Cardiac muscle cell (in vitro differentiated cells and primary cell): ENCODE data around the gene EPHB6. TPM values are rescaled to one million over a fixed set of nuclear protein-coding genes. Genes with fewer than 3 reads are reported as not detected.

Experiments used
- DNase-seq, 2 donors: peaks; one replicate each; pipeline versions ENCODE4 v3.0.0 to v3.0.0-alpha.2; 2010 to 2017; ENCODE audit warnings: low read depth in 1 of 2, low spot score in 1 of 2
- H3K27ac ChIP-seq: fragments of 200-600 bp; sonication (generic); 2 replicates; pipeline ENCODE4 v1.5.1; 2016
- H3K27me3 ChIP-seq: fragments of 200-600 bp; sonication (generic); 2 replicates; pipeline ENCODE4 v1.6.0; 2016; ENCODE audit warnings: control low read depth
- H3K36me3 ChIP-seq: fragments of 200-600 bp; sonication (generic); 2 replicates; pipeline ENCODE4 v1.5.1; 2016; ENCODE audit warnings: control low read depth
- H3K4me1 ChIP-seq: fragments of 200-600 bp; sonication (generic); 2 replicates; pipeline ENCODE4 v1.8.1; 2017; ENCODE audit warnings: low read depth, mild to moderate bottlenecking, mixed run types
- H3K4me3 ChIP-seq: fragments of 200-600 bp; sonication (generic); 2 replicates; pipeline ENCODE4 v1.5.1; 2016; ENCODE audit warnings: mild to moderate bottlenecking
- H3K9me3 ChIP-seq: fragments of 200-600 bp; sonication (generic); 2 replicates; pipeline ENCODE4 v1.5.1; 2017; ENCODE audit warnings: low read depth, mild to moderate bottlenecking, control low read depth
- CTCF ChIP-seq: IDR thresholded peaks from 2 replicates; pipeline ENCODE4 v1.5.1; 2012; ENCODE audit warnings: low read depth, mild to moderate bottlenecking, low read length
- polyA plus RNA-seq: library from polyadenylated mRNA; unstranded; fragments of >200 nt; fragmentation: Nextera tagmentation; extraction: Ambion mirVana; gene quantifications from 2 replicates; pipeline ENCODE4 v1.2.1, GENCODE V29; 2016
- total RNA-seq: library from RNA; depleted of rRNA; stranded (reverse); fragments of >200 nt; gene quantifications from 2 replicates; pipeline ENCODE4 v1.2.3, GENCODE V29; 2016

Gene EPHB6
- total and polyA plus RNA-seq, 2 experiments from 2014 or later: 15.7 to 27.7 TPM

- Histone ChIP-seq H3K27me3 (no peaks in the 10 kb centered on the region), H3K4me3 (no peak overlapping the region), H3K4me1 (peaks cover 23% of the 10 kb centered on the region), H3K27ac (no peak overlapping the region), H3K36me3 (no peaks in the 10 kb centered on the region), H3K9me3 (no peaks in the 10 kb centered on the region)
- no peak for TF ChIP-seq CTCF
- DNase-seq: no peak
Observed at GRCh38 chr7:142857625-142858024, 2.7 kb downstream of the EPHB6 start.

- no peaks in the 10 kb centered on the region for H3K9me3 ChIP-seq
- H3K4me1 ChIP-seq: peaks cover 19% of the 10 kb centered on the region
- no peak for DNase-seq
- TF ChIP-seq CTCF: no peak
- H3K4me3 ChIP-seq: no peak overlapping the region
- no peaks in the 10 kb centered on the region for H3K27me3 ChIP-seq
- no peak overlapping the region for H3K27ac ChIP-seq
- H3K36me3 ChIP-seq: no peaks in the 10 kb centered on the region
Observed at GRCh38 chr7:142859411-142859810, 4.5 kb downstream of the EPHB6 start.

- Histone ChIP-seq H3K27me3 (no peaks in the 10 kb centered on the region), H3K4me3 (no peak overlapping the region), H3K4me1 (peaks cover 19% of the 10 kb centered on the region), H3K27ac (no peak overlapping the region), H3K9me3 (no peaks in the 10 kb centered on the region), H3K36me3 (no peaks in the 10 kb centered on the region)
- peak in 1 of 2 donors; percentile 83 for DNase-seq
- TF ChIP-seq CTCF: no peak
Observed at GRCh38 chr7:142859829-142860228, 5.0 kb downstream of the EPHB6 start.

GRCh38 chr7:142860968-142861367 lies 6.1 kb downstream of the EPHB6 start:
- no peak for TF ChIP-seq CTCF
- peaks cover 19% of the 10 kb centered on the region for H3K4me1 ChIP-seq
- no peaks in the 10 kb centered on the region for H3K9me3 ChIP-seq
- no peak for DNase-seq
- no peak overlapping the region for H3K27ac ChIP-seq
- no peaks in the 10 kb centered on the region for H3K36me3 ChIP-seq
- no peak overlapping the region for H3K4me3 ChIP-seq
- H3K27me3 ChIP-seq: no peaks in the 10 kb centered on the region

GRCh38 chr7:142862351-142862750 lies 7.5 kb downstream of the EPHB6 start:
- no peaks in the 10 kb centered on the region for H3K36me3 ChIP-seq
- H3K27ac ChIP-seq: no peak overlapping the region

More at GRCh38 chr7:142862351-142862750, 7.5 kb downstream of the EPHB6 start:
- Histone ChIP-seq H3K27me3 (no peaks in the 10 kb centered on the region), H3K4me3 (no peak overlapping the region), H3K9me3 (no peaks in the 10 kb centered on the region), H3K4me1 (peaks cover 19% of the 10 kb centered on the region)
- DNase-seq: no peak
- no peak for TF ChIP-seq CTCF
